Measurements from ENCODE around the gene EPS15.

EPS15 gene

GRCh38 chr1:51549016-51549619 is 30.1 kb upstream of the EPS15 start:
- no peak overlapping the region for H3K4me3 ChIP-seq (replicated peaks in 1 of 2; ENCODE audit: low read depth in 2 of 2, low read length in 2 of 2)
- no peak for TF ChIP-seq CTCF (IDR thresholded peaks at IDR 0.05; ENCODE audit: low read depth, low read length)
- DNase-seq (ENCODE audit: low read depth in 2 of 2), result peak in 1 of 2 donors; percentile 36

- H3K4me3 ChIP-seq (replicated peaks in 1 of 2; ENCODE audit: low read depth in 2 of 2, low read length in 2 of 2), result no peak overlapping the region
- TF ChIP-seq CTCF (IDR thresholded peaks at IDR 0.05; ENCODE audit: low read depth, low read length), result no peak
- peak in 1 of 2 donors; percentile 45 for DNase-seq (ENCODE audit: low read depth in 2 of 2)
Measured at GRCh38 chr1:51543858-51544257, 24.8 kb upstream of the EPS15 start.

- no peak for DNase-seq (ENCODE audit: low read depth in 2 of 2)
- TF ChIP-seq CTCF (IDR thresholded peaks at IDR 0.05; ENCODE audit: low read depth, low read length), result no peak
- H3K4me3 ChIP-seq (replicated peaks in 1 of 2; ENCODE audit: low read depth in 2 of 2, low read length in 2 of 2), result no peak overlapping the region
Measured at GRCh38 chr1:51542158-51542953, 23.3 kb upstream of the EPS15 start.

GRCh38 chr1:51541313-51542050 is 22.4 kb upstream of the EPS15 start:
- H3K4me3 ChIP-seq (replicated peaks in 1 of 2; ENCODE audit: low read depth in 2 of 2, low read length in 2 of 2), result no peak overlapping the region
- peak in 1 of 2 donors; percentile 32 for DNase-seq (ENCODE audit: low read depth in 2 of 2)
- no peak for TF ChIP-seq CTCF (IDR thresholded peaks at IDR 0.05; ENCODE audit: low read depth, low read length)

GRCh38 chr1:51537568-51537967 is 18.5 kb upstream of the EPS15 start:
- TF ChIP-seq CTCF (IDR thresholded peaks at IDR 0.05; ENCODE audit: low read depth, low read length), result no peak
- DNase-seq (ENCODE audit: low read depth in 2 of 2), result no peak
- H3K4me3 ChIP-seq (replicated peaks in 1 of 2; ENCODE audit: low read depth in 2 of 2, low read length in 2 of 2), result no peak overlapping the region

GRCh38 chr1:51535006-51535592 is 16.0 kb upstream of the EPS15 start:
- H3K4me3 ChIP-seq (replicated peaks in 1 of 2; ENCODE audit: low read depth in 2 of 2, low read length in 2 of 2), result no peak overlapping the region
- TF ChIP-seq CTCF (IDR thresholded peaks at IDR 0.05; ENCODE audit: low read depth, low read length), result peak; percentile 84
- peak; percentile 87 to 91 for DNase-seq (ENCODE audit: low read depth in 2 of 2)
